WTC11 (cell line): ENCODE results near the gene CCDC175. TPM values are rescaled to one million over a fixed set of nuclear protein-coding genes. Genes with fewer than 3 reads are reported as not detected.
A peak's percentile ranks its signal among the peaks of the same experiment; 100 is the strongest.

Experiments used
- ATF3 ChIP-seq: sonication (generic); formaldehyde crosslinking; conservative IDR thresholded peaks from 2 replicates; pipeline ENCODE4 v1.8.1; 2022; ENCODE audit warnings: mild to moderate bottlenecking, missing genetic modification reagents
- CREM ChIP-seq: sonication (generic); formaldehyde crosslinking; IDR thresholded peaks from 2 replicates; pipeline ENCODE4 v1.8.1; 2022; ENCODE audit warnings: mild to moderate bottlenecking, missing genetic modification reagents, moderate library complexity
- CTCF ChIP-seq: fragments of 200-600 bp; IDR thresholded peaks from 2 replicates; pipeline ENCODE4 v1.8.0; 2022; ENCODE audit warnings: antibody characterized with exemption
- EMX1 ChIP-seq: fragments of 250-450 bp; sonication (Bioruptor Pico); IDR thresholded peaks from 2 replicates; pipeline ENCODE4 v1.8.0; 2021; ENCODE audit warnings: mild to moderate bottlenecking
- ERG ChIP-seq: fragments of 250-450 bp; sonication (Bioruptor Pico); IDR thresholded peaks from 2 replicates; pipeline ENCODE4 v1.8.0; 2021; ENCODE audit warnings: mild to moderate bottlenecking
- FOXP4 ChIP-seq: sonication (generic); formaldehyde crosslinking; IDR thresholded peaks from 2 replicates; pipeline ENCODE4 v1.8.0; 2022; ENCODE audit warnings: mild to moderate bottlenecking, missing genetic modification reagents
- GRHL2 ChIP-seq: fragments of 250-450 bp; sonication (Bioruptor Pico); IDR thresholded peaks from 2 replicates; pipeline ENCODE4 v1.8.0; 2022; ENCODE audit warnings: mild to moderate bottlenecking, moderate library complexity; ENCODE audit not compliant: insufficient replicate concordance, severe bottlenecking
- IRF1 ChIP-seq: sonication (generic); formaldehyde crosslinking; IDR thresholded peaks from 2 replicates; pipeline ENCODE4 v1.8.0; 2023; ENCODE audit warnings: missing genetic modification reagents
- IRF2 ChIP-seq: sonication (generic); formaldehyde crosslinking; IDR thresholded peaks from 2 replicates; pipeline ENCODE4 v1.8.0; 2022; ENCODE audit warnings: low read depth, missing genetic modification reagents, borderline replicate concordance
- JUN ChIP-seq: sonication (generic); formaldehyde crosslinking; IDR thresholded peaks from 2 replicates; pipeline ENCODE4 v1.8.0; 2023; ENCODE audit warnings: mild to moderate bottlenecking, missing genetic modification reagents
- NFYB ChIP-seq: sonication (generic); formaldehyde crosslinking; conservative IDR thresholded peaks from 2 replicates; pipeline ENCODE4 v1.8.0; 2022; ENCODE audit warnings: low read depth, missing genetic modification reagents
- NR2C2 ChIP-seq: sonication (generic); formaldehyde crosslinking; IDR thresholded peaks from 2 replicates; pipeline ENCODE4 v1.8.0; 2022; ENCODE audit warnings: mild to moderate bottlenecking, missing genetic modification reagents
- RORB ChIP-seq: fragments of 250-450 bp; sonication (Bioruptor Pico); IDR thresholded peaks from 2 replicates; pipeline ENCODE4 v1.9.0; 2021; ENCODE audit warnings: mild to moderate bottlenecking
- SOX15 ChIP-seq: fragments of 250-450 bp; sonication (Bioruptor Pico); IDR thresholded peaks from 2 replicates; pipeline ENCODE4 v1.9.0; 2021; ENCODE audit warnings: mild to moderate bottlenecking
- ZNF416 ChIP-seq: fragments of 250-450 bp; sonication (Bioruptor Pico); IDR thresholded peaks from 2 replicates; pipeline ENCODE4 v1.9.0; 2021; ENCODE audit warnings: mild to moderate bottlenecking, inconsistent platforms
- ZNF512 ChIP-seq: sonication (generic); formaldehyde crosslinking; IDR thresholded peaks from 2 replicates; pipeline ENCODE4 v1.8.1; 2022; ENCODE audit warnings: missing genetic modification reagents, borderline replicate concordance
- total RNA-seq: library from RNA; stranded (reverse); gene quantifications from 3 replicates; pipeline ENCODE4 v1.2.3, GENCODE V29; 2021
- TF ChIP-seq, protein P1 (sequence below): sonication (generic); formaldehyde crosslinking; IDR thresholded peaks from 2 replicates; pipeline ENCODE4 v1.8.0; 2022; ENCODE audit warnings: mild to moderate bottlenecking, missing genetic modification reagents
- TF ChIP-seq, protein P2 (sequence below): sonication (generic); formaldehyde crosslinking; IDR thresholded peaks from 2 replicates; pipeline ENCODE4 v1.8.1; 2023; ENCODE audit warnings: mild to moderate bottlenecking, missing genetic modification reagents, borderline replicate concordance
- TF ChIP-seq, protein P3 (sequence below): sonication (generic); formaldehyde crosslinking; IDR thresholded peaks from 2 replicates; pipeline ENCODE4 v1.8.0; 2022; ENCODE audit warnings: mild to moderate bottlenecking, missing genetic modification reagents
- TF ChIP-seq, protein P4 (sequence below): sonication (generic); formaldehyde crosslinking; IDR thresholded peaks from 2 replicates; pipeline ENCODE4 v1.8.1; 2022; ENCODE audit warnings: low read depth, missing genetic modification reagents, borderline replicate concordance
- TF ChIP-seq, protein P5 (sequence below): sonication (generic); formaldehyde crosslinking; IDR thresholded peaks from 2 replicates; pipeline ENCODE4 v1.8.1; 2023; ENCODE audit warnings: mild to moderate bottlenecking, missing genetic modification reagents

The CCDC175 gene
- total RNA-seq, 1 experiment from 2014 or later: not detected

- no peak for TF ChIP-seq ERG (CRISPR knock-in tag)
- no peak; the same call in 1 of the 2 replicates for TF ChIP-seq NR2C2
- TF ChIP-seq, protein P1, sequence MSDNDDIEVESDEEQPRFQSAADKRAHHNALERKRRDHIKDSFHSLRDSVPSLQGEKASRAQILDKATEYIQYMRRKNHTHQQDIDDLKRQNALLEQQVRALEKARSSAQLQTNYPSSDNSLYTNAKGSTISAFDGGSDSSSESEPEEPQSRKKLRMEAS (CRISPR knock-in tag): peak; percentile 99
- TF ChIP-seq ZNF416 (CRISPR knock-in tag): no peak; the same call in 1 of the 2 replicates
- peak; percentile 58; the same call in 1 of the 2 replicates for TF ChIP-seq IRF2 (CRISPR knock-in tag)
- no peak for TF ChIP-seq CTCF
- no peak; the same call in 1 of the 2 replicates for TF ChIP-seq CREM (CRISPR knock-in tag)
- no peak for TF ChIP-seq EMX1 (CRISPR knock-in tag)
- TF ChIP-seq RORB (CRISPR knock-in tag): no peak
- TF ChIP-seq ZNF512: peak; percentile 67; the same call in 1 of the 2 replicates
- TF ChIP-seq, protein P2, sequence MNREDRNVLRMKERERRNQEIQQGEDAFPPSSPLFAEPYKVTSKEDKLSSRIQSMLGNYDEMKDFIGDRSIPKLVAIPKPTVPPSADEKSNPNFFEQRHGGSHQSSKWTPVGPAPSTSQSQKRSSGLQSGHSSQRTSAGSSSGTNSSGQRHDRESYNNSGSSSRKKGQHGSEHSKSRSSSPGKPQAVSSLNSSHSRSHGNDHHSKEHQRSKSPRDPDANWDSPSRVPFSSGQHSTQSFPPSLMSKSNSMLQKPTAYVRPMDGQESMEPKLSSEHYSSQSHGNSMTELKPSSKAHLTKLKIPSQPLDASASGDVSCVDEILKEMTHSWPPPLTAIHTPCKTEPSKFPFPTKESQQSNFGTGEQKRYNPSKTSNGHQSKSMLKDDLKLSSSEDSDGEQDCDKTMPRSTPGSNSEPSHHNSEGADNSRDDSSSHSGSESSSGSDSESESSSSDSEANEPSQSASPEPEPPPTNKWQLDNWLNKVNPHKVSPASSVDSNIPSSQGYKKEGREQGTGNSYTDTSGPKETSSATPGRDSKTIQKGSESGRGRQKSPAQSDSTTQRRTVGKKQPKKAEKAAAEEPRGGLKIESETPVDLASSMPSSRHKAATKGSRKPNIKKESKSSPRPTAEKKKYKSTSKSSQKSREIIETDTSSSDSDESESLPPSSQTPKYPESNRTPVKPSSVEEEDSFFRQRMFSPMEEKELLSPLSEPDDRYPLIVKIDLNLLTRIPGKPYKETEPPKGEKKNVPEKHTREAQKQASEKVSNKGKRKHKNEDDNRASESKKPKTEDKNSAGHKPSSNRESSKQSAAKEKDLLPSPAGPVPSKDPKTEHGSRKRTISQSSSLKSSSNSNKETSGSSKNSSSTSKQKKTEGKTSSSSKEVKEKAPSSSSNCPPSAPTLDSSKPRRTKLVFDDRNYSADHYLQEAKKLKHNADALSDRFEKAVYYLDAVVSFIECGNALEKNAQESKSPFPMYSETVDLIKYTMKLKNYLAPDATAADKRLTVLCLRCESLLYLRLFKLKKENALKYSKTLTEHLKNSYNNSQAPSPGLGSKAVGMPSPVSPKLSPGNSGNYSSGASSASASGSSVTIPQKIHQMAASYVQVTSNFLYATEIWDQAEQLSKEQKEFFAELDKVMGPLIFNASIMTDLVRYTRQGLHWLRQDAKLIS (CRISPR knock-in tag): no peak
- TF ChIP-seq NFYB: no peak
- TF ChIP-seq GRHL2 (CRISPR knock-in tag): no peak
- TF ChIP-seq SOX15 (CRISPR knock-in tag): no peak
- TF ChIP-seq, protein P3, sequence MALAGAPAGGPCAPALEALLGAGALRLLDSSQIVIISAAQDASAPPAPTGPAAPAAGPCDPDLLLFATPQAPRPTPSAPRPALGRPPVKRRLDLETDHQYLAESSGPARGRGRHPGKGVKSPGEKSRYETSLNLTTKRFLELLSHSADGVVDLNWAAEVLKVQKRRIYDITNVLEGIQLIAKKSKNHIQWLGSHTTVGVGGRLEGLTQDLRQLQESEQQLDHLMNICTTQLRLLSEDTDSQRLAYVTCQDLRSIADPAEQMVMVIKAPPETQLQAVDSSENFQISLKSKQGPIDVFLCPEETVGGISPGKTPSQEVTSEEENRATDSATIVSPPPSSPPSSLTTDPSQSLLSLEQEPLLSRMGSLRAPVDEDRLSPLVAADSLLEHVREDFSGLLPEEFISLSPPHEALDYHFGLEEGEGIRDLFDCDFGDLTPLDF (CRISPR knock-in tag): peak; percentile 87
- peak; percentile 92 for TF ChIP-seq IRF1 (CRISPR knock-in tag)
- TF ChIP-seq, protein P4, sequence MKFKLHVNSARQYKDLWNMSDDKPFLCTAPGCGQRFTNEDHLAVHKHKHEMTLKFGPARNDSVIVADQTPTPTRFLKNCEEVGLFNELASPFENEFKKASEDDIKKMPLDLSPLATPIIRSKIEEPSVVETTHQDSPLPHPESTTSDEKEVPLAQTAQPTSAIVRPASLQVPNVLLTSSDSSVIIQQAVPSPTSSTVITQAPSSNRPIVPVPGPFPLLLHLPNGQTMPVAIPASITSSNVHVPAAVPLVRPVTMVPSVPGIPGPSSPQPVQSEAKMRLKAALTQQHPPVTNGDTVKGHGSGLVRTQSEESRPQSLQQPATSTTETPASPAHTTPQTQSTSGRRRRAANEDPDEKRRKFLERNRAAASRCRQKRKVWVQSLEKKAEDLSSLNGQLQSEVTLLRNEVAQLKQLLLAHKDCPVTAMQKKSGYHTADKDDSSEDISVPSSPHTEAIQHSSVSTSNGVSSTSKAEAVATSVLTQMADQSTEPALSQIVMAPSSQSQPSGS (CRISPR knock-in tag): peak; percentile 77
- TF ChIP-seq JUN (CRISPR knock-in tag): no peak
- peak; percentile 95 for TF ChIP-seq FOXP4 (CRISPR knock-in tag)
- TF ChIP-seq, protein P5, sequence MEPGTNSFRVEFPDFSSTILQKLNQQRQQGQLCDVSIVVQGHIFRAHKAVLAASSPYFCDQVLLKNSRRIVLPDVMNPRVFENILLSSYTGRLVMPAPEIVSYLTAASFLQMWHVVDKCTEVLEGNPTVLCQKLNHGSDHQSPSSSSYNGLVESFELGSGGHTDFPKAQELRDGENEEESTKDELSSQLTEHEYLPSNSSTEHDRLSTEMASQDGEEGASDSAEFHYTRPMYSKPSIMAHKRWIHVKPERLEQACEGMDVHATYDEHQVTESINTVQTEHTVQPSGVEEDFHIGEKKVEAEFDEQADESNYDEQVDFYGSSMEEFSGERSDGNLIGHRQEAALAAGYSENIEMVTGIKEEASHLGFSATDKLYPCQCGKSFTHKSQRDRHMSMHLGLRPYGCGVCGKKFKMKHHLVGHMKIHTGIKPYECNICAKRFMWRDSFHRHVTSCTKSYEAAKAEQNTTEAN (CRISPR knock-in tag): peak; percentile 97
- peak; percentile 82 for TF ChIP-seq ATF3 (CRISPR knock-in tag)
These were observed 92.6 kb downstream of the CCDC175 start, which contains the start of the genes JKAMP and L3HYPDH (continued) for GRCh38 chr14:59483819-59484638.
